Activated CD8-positive, alpha-beta memory T cell treated with anti-CD3 and anti-CD28 coated beads, Interleukin-2, amount 50 U/mL, for 48 hours (primary cell): Measurements from ENCODE around the gene TMCC1.
A peak's percentile ranks its signal among the peaks of the same experiment; 100 is the strongest.

ENCODE experiments used
- DNase-seq: peaks from one replicate; pipeline ENCODE4 v3.0.0-alpha.2; 2020

Gene TMCC1

DNA sequence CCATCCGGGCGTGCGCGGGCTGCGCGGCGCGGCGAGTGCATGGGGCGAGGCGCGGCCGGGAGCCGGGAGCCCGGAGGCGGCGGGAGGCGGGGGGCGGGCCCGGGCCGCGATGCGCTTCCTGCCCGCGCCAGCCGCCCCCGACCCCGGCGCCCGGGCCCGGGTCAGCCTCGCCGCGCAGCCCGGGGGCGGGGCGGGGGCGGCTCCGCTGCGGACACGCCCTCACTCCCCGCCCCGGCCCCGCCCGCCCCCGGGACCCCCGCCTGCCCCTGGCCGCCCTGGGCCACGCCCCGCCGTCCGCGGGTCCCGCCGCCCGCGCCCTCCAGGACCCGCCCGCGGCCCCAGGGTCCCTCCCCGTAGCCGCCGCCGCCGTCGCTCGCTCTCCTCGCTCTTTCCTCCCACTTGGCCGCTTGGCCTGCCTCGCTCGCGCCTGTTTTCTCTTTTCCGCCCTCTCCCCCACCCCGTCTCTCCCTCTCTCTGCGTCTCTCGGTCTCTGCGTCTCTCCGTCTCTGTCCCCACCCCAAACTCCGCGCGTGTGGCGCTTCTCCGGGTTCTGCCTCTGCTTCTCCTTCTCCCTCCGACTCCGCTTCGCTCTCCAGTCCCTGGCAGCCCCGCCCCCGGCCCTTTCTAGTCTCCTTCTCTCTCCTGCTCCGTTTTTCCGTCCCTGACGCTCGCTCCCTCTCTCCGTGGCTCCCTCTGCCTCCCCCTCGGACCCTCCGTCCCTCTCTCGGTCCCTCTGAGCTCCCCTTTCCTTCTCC is 286.7 kb downstream of the TMCC1 start, which contains the start of gene PLXND1:
PLXND1 (minus strand) TSS at position 41 of the 755 bp plus-strand sequence; CDS start at position 4, 37 bp downstream.
- no peak for DNase-seq

DNA sequence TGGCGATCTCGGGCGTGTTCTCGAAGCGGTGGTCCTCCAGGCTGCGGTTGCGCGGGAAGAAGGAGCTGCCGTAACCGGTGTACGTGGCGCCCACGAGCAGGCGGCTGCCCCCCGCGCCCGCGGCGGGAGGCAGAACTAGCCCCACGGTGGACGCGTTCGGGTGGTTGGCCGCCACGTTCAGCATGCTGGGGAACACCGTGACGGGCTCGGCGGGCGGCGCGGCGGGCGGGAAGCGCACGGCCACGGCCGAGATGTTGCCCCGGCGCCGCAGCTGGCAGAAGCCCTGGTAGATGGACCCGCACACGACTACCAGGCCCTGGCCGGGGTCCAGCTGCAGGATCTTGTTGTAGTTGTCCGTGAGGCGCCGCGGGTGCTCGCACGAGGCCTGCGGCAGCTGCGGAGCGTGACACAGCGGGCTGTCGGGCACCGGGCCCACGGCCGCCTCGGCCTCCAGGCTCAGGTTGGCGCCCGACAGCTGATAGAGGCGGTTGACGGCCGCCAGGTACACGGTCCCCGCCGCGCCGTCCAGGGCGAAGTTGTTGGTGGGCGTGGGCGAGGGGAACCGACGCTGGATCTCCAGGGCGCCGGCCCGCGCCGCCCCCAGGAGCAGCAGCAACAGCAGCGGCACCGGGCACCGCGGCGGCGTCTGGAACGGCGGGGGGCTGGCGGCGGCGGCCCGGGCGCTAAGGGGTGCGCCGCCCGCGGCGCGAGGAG is 287.4 kb downstream of the TMCC1 start:
- no peak for DNase-seq

DNA sequence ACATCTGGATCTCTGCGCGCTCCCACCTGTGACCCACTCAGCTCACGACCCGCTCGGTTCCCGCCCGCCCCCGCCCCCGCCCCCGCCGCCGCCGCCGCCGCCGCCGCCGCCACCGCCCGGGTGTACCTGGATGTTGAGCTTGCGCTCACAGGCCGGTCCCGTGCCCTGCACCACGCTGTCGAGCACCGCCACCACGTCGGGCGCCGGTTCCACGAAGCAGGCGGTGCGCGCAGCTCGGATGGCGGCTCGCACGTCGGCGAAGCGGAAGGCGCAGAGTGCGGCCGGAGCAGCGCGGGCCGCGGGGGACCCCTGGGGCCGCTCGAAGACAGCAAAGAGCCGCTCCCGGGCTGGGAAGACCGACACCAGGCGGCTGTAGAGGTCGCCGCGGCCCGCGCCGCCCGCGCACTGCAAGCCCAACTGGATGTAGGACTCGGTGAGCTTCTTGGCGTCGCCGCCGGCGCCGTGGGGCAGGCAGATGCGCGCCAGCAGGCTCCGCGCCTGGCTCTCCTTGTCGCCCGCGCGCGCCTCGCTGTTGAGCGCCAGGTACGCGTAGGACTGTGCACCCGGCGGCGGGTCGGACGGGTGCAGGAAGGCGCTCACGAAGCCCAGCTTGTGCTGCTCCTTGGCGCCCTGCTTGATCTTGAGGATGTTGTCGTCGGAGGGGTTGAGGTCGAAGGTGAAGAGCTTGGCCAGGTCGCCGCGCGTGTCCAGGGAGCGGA is 288.1 kb downstream of the TMCC1 start:
- peak; percentile 71 for DNase-seq

GRCh38 chr3:129604767-129605166 is 288.7 kb downstream of the TMCC1 start:
- DNase-seq = no peak

DNA sequence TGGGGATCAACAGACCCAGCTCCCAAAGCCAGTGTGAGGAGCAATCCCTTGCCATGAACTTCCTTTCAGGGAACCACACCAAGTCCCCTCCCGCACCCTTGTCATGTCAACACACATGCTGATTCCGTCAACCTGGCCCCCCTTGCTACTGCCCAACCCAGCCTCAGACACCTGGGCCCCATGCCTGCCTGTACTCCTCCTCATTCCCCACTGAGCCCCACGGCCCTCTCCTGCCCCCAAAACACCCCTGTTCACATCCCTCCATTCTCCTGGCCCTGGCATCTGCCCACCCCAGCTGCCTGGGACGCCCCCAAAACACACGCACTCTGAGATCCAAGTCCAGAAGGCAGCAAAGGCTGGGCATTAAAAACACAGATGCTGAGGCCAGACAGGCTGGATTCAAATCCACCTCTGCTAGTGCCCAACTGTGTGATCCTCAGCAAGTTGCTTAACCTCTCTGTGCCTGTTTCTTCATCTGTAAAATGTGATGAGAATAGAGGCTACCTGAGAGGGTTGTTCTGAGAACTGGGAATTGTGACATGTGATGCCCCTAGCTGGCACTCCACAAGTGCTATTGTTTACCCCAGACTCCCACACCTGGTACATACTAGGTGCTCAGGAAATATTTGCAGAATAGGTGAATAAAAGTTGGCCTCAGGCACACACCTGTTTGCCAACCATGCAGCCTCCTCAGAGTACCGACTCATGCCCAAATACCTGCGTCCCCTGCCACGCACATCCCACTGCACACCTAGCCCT is 289.3 kb downstream of the TMCC1 start:
- DNase-seq = no peak

DNA sequence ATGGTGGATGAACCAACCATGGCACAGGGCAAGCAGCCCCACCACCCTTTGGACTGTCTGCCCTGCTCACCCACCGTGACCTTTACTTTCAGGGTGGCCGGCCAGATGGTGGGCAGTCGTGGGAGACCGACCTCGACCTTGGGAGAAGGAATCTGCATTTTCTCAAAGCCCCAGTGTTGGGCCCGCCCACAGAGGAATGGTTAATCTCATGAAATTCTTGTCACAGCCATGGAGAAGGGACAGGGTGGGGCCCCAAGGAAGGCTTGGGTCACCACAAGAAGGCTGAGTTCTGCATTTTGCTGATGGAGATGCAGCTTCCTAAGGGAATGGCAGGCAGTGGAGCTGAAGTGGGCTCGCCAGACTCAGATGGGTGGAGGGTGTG is 290.0 kb downstream of the TMCC1 start:
- no peak for DNase-seq

- no peak for DNase-seq
Measured at GRCh38 chr3:129602730-129603560, 290.6 kb downstream of the TMCC1 start.

DNA sequence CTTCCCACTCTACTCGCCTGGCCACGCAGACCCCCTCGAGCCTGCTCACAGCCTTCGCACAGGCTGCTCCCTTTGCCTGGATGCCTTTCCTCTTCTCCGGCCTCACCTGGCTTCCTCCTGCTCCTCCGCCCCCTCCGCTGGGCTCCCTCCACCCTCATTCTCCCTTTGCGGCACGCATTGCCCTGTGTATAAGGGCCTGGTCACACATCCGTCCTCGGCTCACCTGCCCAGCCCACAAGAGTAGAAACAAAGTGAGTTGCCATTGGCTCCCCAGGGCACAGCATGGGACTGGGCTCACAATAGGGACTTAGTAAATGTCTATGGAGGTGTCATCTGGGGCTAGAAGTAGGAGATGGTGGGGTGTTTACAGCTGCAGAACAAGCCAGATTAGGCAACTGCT is 291.2 kb downstream of the TMCC1 start:
- DNase-seq = no peak

DNA sequence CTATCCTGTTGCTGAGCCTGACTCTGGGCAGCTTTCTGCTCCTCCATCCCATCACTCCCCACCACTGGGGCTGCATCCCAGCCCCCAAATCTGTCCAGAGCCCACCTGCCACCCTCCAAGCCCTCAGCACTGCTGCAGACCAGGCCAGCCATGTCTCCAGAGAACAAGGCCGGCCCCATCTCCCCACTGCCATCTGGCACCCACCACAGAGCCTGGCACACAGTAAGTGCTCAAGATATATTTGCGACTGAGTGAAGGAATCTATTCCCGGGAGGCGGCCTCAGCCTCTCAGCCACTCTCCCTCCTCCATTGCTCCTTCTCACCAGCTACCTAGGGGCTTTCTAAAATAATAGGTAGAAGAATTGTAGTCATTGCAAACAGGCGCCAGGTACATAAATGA is 291.8 kb downstream of the TMCC1 start:
- DNase-seq = no peak

- no peak for DNase-seq
Measured at GRCh38 chr3:129600348-129600747, 293.2 kb downstream of the TMCC1 start.

GRCh38 chr3:129599607-129600006 is 293.9 kb downstream of the TMCC1 start:
- no peak for DNase-seq

DNA sequence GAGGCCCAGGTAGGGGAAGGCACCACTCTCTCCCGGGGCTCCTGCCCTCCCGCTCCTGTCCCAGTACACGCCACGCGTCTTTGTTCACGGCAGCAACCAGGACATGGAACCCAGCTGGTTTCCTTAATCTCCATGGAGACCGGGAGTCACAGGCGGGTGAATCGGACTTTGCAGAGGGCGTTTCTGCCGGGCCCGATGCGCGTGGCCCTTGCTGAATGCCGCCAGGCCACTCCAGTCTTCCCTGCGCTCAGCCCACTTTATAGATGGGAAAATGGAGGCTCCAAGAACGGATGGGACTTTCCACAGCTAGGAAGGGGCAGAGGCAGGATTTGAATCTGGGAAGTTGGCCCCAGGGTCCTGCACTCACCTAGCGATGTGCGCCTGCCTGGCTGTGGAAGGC is 294.4 kb downstream of the TMCC1 start:
- DNase-seq = no peak

- DNase-seq = no peak
Measured at GRCh38 chr3:129598484-129598883, 295.0 kb downstream of the TMCC1 start.

- DNase-seq = no peak
Measured at GRCh38 chr3:129598000-129598381, 295.5 kb downstream of the TMCC1 start.
